Activated gamma-delta T cell treated with anti-CD3 and anti-CD28 coated beads, Interleukin-2, amount 50 U/mL, for 16 hours (primary cell): ENCODE measurements around the gene SLC7A11.

ENCODE experiments used
- DNase-seq: peaks from one replicate; pipeline ENCODE4 v3.0.0-alpha.2; 2020; ENCODE audit warnings: low read depth

The SLC7A11 gene

DNA sequence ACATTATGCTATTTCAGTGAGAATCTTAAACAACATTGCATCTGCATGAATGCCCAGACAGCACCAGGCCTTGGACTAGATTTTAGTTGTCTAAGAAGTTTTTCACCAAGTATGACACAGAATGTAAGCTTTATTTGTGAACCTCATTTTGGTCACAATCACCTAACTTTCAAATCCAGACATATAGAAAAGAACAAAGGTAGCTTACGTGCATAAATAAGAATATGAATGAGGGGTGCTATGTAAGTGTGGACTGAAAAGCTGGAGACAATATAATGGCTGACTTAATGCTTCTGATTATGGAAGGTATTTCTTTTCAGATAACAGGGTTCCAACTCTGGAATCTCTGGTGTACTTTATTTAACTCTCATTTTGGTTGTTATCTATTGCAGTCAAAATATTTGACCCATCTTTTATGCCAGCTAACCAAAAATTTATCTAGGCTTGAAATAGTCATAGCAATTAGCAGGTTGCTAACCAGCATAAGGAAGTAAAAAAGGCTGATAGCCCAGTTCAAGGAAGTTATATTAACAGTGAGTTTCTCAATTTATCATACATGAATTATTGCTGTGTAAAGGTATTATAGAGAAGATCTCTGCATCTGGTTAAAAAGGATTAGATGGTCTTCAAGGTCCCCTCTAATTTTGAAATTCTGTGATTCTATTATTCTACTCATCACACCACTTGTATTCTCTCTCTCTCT, 36.5 kb downstream of the SLC7A11 start:
- no peak for DNase-seq

DNA sequence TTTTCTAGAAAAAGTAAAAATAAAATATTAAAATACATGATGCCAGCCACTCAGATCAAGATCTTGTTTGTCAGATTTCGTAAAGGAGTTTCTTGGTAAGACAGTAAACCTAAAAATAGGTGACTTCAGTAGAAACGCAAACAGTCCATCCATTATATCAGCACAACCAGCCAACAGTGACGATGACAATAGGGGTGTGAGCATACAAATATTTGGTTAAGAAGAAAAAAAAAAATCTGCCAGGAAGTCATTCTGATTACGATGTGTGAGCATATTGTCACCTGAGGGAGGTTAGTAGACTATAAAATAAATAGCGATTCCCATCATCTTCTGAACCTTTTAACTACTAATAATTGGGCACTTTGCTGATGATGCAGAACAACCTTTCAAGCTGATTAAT, 37.6 kb downstream of the SLC7A11 start:
- no peak for DNase-seq

DNA sequence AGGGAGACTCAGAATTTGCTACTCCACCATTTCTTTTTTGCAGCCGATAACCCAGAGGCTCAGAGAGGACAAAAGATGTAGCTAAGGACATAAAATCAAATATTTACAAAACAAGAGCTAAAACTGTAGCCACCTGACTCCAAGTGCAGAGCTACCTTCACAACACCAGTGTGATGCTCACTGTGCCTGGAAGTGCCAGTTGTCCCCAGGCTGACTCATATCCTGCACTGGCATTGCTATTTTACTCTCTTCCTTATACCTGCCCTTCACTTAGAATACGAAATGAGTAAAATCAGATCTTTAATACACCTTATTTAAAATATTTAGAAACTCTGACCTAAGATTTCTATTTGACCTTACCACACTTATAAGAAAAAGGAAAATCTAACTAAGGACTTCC, 39.5 kb downstream of the SLC7A11 start:
- DNase-seq, result no peak

GRCh38 chr4:138200236-138200590, 41.9 kb downstream of the SLC7A11 start:
- no peak for DNase-seq

DNA sequence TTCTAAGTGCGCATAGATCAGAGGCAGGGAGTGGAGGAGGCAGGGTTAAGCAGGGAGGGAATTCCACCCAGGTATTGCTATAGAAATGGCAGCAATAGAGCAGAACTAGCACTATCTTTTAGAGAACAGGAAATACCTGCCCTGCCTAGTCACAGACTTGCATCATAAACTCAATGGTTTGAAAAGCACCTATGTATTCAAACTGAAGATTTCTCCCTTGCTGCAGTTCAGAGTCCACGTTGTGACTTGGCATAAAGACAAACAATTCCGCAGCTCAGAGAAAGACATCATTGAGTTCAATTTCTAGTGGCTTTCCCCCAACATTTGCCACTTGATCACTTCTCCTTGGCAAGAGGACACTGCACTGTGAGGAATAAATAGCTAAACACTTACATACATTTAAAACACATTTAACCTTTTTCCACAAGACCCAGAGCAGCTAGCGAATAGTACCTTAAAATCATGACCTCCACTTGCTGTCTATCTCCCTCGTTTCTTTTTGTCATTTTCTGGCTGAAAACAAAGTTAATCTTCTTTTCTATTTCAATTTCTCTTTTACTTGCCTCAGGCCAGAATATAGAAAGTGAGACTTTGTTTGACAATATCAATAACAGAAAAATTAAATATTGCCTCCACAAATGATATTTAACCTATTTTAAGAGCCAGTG, 42.4 kb downstream of the SLC7A11 start:
- DNase-seq, result no peak

DNA sequence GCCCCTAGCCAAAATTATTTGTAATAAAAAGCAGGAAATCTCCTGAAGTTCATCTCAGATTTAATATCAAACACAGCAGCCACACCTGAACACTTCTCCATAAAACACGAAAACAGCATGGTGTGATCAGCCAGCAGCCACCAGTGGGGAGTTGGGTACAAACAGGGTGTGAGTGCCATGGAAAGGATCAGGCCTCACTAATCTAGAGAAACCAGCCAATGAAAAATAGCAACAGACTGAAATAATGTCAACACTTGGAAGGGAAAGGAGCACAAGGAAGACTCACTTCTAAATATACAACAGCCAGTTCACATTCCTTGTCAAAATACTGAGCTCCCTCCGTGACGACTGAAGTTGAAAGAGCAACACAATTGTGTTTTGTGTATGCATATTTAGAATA, 46.0 kb downstream of the SLC7A11 start:
- DNase-seq, result no peak

DNA sequence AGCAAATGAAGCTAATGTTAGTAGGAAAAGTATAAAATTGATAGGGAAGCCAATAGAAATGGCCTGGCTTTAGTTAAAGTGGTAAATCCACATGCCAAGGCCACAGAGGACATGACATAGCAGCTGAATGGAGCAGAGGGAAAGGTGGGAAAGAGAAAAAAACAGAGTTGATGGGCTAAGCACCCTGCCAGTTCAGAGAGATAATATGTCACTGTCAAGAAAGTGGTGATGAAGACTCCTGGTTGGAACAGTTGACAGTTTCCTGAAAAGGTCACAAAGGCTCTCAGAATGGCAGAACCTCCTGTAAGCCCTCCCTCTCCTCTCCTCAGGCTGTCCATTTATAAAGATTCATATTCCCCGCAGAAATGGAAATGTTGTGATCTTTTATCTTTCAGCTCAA, 48.2 kb downstream of the SLC7A11 start:
- no peak for DNase-seq

DNA sequence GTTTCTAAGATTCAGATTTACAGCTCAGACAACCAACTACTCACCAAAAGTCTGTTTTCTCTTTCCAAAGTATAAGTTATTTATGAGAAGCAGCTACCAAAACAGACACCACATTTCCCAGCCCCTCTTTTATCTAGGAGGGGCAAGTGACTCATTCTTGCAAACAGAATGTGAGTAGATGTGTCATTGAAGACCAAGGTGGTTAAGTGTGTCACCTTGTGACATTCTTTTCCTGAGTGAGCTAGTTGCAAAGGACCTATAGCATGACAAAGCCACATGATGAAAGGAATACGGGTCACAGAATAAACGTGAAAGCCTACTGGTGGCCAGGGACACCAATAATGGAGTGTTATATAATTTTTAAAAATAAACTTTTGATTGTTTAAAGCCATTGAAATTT, 50.0 kb downstream of the SLC7A11 start:
- DNase-seq, result no peak

GRCh38 chr4:138190452-138190858, 51.7 kb downstream of the SLC7A11 start:
- no peak for DNase-seq

- no peak for DNase-seq
Measured at GRCh38 chr4:138189206-138189605, 52.9 kb downstream of the SLC7A11 start.

DNA sequence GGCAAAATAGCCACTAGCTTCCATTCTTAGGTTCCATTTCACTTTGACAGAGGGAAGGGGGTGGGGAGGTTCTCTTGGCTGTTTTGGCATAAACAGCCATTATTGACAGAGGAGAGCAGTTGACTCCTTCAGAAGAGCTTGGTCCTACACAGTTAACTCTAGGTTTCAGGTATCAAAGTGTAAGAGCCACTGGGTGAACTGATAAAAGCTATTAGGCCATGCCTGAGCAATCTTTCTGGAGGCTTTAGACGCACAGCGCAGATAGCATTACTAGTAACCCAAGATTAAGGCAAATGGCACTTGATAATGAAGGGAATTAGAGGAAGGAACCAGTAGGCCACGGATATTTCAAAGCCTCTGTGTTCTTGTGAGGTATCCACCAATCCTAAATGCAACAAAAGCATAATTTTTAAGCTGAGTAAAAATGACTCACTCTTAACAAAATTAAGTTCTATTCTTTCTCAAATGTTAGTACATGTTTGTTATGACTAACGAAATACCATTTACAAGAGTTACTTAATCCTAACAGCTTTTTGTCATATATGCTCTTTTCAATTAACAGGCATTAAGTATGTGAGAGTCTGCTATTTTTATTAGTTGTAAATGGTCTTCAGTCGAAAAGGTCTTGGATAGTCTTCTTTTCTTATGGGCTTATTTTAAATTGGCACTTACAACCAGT, 53.6 kb downstream of the SLC7A11 start:
- no peak for DNase-seq

- no peak for DNase-seq
Measured at GRCh38 chr4:138185859-138186645, 56.1 kb downstream of the SLC7A11 start.

DNA sequence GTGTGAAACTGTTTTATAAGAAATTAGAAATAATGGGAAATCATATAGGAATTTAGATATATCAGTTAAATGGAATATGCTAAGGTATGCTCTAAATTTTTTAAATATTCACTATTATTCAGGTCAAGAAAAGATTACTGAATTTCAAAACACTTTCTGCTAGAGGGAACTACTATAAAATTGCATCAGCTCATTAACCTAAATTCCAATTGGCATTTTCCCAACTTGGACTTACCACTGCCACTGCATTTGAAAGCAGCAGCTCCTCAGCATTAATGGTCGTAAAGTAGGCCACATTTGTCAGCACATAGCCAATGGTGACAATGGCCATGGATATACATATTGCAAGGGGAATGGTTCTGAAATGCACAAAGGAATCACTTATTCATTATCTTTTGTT, 57.3 kb downstream of the SLC7A11 start:
- DNase-seq, result no peak

- DNase-seq, result no peak
Measured at GRCh38 chr4:138182838-138183426, 59.2 kb downstream of the SLC7A11 start.

GRCh38 chr4:138181287-138181686, 60.9 kb downstream of the SLC7A11 start:
- DNase-seq, result no peak

GRCh38 chr4:138178566-138178965, 63.6 kb downstream of the SLC7A11 start:
- DNase-seq, result no peak

DNA sequence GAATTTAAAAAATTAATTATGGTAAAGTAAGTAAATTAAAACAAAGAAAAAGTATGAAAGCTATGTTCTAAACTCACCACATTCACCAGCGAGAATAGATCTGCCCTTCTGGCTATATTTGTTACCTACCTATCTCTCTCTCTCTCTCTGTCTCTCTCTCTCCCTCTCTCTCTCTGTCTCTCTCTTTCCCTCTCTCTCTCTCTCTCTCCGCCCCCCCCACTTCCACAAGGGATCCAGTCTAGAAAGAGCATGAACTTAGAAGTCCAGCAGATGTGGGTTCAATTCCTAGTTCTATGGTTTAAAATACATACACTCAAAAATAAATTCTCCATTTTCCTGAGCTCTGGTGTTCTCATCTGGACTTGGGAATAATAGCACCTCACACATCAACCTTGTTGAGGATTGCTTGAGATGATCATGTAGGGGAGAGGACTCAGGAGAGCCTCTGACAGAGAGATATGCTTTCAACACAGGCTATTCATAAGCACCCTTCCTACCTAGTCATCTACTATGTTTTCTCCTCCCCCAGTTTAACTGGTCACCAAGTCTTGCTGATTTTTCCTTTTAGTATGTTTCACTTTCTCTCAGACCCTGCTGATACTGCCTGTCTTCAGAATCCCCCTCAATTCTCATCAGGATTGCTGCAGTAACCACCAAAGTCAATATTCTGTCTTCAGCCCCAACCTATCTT, 64.7 kb downstream of the SLC7A11 start:
- no peak for DNase-seq

DNA sequence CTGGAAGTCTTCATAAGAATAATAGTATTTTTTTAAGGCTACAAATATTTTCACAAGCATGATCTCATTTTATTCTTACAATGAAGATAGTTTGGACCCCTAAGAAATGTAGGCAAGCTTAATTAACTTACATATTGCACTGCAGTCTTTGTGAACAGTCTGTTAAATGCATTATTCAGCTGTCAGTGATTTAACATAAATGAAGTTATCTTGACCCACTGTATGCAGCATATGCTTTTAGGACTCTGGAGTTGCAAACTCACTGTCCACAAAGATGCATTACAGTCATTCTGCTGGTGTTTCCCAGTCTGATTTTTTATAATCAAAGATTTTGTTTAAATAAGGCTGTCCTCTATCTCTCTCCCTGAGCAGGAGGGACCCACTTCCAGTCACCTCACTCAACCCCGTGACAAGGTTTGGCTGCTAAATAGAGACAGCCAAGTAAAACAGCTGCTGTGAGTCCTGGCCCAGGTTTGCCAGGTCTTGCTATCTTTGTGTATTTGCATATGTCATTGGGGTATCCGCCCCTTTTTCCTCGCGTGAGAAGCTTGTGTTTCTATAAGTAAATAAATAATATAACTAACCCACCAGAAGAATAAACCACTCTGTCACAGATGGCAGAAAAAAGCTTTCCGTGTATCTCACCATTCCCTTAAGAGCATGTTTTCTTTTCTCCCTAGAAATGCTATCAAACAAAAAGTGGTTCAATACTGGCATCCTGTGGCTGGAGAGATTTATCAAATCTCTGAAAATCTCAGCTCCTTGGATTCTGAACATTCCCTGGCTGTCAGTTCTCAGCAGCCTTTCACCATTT, 67.0 kb downstream of the SLC7A11 start:
- DNase-seq, result no peak

DNA sequence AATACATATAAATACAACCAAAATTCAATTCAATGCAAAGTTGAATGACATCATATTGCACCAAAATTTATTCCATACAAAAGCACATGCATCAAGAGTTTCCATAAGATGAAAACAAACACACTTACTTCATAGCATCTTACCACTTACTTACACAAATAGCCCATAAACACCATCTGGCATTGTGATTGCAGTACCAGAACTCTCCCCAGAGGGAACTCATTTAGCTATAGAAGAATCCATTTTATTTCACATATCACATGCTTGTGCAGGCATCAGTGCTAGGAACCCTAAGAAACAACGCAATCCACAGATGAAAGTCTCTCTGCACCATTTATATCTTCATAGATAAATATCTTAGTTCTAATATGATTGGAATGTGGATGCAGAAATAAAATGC, 77.9 kb downstream of the SLC7A11 start:
- DNase-seq, result no peak

DNA sequence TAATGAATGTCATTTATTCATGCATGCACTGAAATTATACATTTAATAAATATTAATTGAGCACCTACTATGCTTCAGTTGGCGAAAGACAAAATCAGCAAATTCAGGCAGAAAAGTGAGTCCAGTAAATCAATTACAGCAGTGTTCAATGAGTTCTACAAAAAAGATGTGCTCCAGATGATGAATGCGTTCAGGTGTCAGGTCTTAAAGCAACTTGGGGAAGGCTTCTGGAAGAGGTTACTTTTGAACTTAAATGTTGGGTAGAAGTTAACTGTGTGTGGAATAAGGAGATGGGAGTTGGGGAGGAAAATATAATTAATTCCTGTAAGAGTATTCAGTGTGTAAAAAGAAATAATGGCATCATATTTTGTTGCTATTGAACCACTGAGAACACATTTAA, 79.0 kb downstream of the SLC7A11 start:
- no peak for DNase-seq

- DNase-seq, result no peak
Measured at GRCh38 chr4:138162259-138162658, 79.9 kb downstream of the SLC7A11 start.
